DND-41 (cell line): ENCODE measurements around the gene FRMPD4.

ENCODE experiments used
- EZH2 ChIP-seq: IDR thresholded peaks from 3 replicates; pipeline ENCODE4 v1.6.1; 2012; ENCODE audit warnings: borderline replicate concordance, low read depth, mild to moderate bottlenecking, moderate library complexity, low read length, inconsistent platforms; ENCODE audit not compliant: severe bottlenecking
- TF ChIP-seq, protein P1 (sequence below): IDR thresholded peaks from 2 replicates; pipeline ENCODE4 v1.5.1; 2012; ENCODE audit warnings: borderline replicate concordance, low read length, moderate library complexity, mild to moderate bottlenecking; ENCODE audit not compliant: poor library complexity, severe bottlenecking; ENCODE audit errors: extremely low read depth

DNA sequence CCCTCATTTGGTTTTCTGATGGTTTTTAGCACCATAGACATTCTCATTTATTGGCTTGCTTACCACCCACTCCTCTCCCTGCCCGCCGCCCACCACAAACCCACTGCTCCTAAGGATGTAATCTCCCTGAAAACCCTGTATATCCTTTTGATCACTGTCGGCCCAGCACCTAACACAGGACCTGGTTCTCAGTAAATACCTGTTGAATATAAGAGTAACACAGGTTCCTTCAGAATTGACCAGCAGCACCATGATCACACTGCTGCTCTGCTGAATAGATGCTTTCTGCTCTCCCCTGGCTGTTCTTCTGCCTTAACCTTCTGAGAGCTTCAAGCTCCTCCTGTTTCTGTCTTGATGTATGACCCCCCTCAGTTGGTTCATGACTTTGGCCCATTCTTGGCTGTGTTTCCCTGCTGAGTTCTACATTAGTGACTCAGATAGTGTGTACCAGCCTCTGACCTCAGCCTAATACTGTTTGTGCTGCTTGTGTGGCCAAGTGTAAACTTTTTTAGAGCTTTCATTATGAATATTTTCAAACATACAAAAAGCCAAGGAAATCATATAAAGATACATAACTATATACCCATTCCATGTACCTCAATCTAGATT lies 265.3 kb downstream of the FRMPD4 start:
- TF ChIP-seq, protein P1, sequence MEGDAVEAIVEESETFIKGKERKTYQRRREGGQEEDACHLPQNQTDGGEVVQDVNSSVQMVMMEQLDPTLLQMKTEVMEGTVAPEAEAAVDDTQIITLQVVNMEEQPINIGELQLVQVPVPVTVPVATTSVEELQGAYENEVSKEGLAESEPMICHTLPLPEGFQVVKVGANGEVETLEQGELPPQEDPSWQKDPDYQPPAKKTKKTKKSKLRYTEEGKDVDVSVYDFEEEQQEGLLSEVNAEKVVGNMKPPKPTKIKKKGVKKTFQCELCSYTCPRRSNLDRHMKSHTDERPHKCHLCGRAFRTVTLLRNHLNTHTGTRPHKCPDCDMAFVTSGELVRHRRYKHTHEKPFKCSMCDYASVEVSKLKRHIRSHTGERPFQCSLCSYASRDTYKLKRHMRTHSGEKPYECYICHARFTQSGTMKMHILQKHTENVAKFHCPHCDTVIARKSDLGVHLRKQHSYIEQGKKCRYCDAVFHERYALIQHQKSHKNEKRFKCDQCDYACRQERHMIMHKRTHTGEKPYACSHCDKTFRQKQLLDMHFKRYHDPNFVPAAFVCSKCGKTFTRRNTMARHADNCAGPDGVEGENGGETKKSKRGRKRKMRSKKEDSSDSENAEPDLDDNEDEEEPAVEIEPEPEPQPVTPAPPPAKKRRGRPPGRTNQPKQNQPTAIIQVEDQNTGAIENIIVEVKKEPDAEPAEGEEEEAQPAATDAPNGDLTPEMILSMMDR = no peak
- TF ChIP-seq EZH2 = no peak
